Neuronal stem cell (in vitro differentiated cells): Measurements from ENCODE around the gene HNMT.

Experiments used
- DNase-seq: peaks from one replicate; pipeline ENCODE4 v3.0.0-alpha.2; 2013; ENCODE audit warnings: low spot score
- H2AFZ ChIP-seq: one replicate; pipeline ENCODE4 v1.6.1; 2013; ENCODE audit warnings: mild to moderate bottlenecking, low read length, inconsistent platforms
- H2AK5ac ChIP-seq: 2 replicates; pipeline ENCODE4 v1.6.1; 2013; ENCODE audit warnings: low read depth, mild to moderate bottlenecking, inconsistent platforms, low read length, moderate library complexity, mixed read lengths
- H2BK120ac ChIP-seq: 2 replicates; pipeline ENCODE4 v1.6.1; 2013; ENCODE audit warnings: low read depth, mild to moderate bottlenecking, inconsistent platforms, low read length, moderate library complexity, mixed read lengths
- H2BK12ac ChIP-seq: one replicate; pipeline ENCODE4 v1.6.1; 2013; ENCODE audit warnings: low read length, inconsistent platforms
- H2BK15ac ChIP-seq: 2 replicates; pipeline ENCODE4 v1.6.1; 2013; ENCODE audit warnings: mild to moderate bottlenecking, low read length, inconsistent platforms, mixed read lengths
- H2BK5ac ChIP-seq: one replicate; pipeline ENCODE4 v1.6.1; 2013; ENCODE audit warnings: inconsistent platforms, mild to moderate bottlenecking, low read length, moderate library complexity
- H3K14ac ChIP-seq: one replicate; pipeline ENCODE4 v1.6.1; 2013; ENCODE audit warnings: low read length, inconsistent platforms
- H3K18ac ChIP-seq: 2 replicates; pipeline ENCODE4 v1.6.1; 2013; ENCODE audit warnings: low read length, inconsistent platforms
- H3K23ac ChIP-seq: 2 replicates; pipeline ENCODE4 v1.6.1; 2013; ENCODE audit warnings: low read depth, mild to moderate bottlenecking, mixed read lengths, low read length, inconsistent platforms; ENCODE audit not compliant: poor library complexity
- H3K27ac ChIP-seq: replicated peaks from 3 replicates; pipeline ENCODE4 v1.5.1; 2013; ENCODE audit warnings: low read length, inconsistent platforms
- H3K27me3 ChIP-seq, 3 experiments: 2 replicates each; pipeline ENCODE4 v1.6.1; 2013; ENCODE audit warnings: low read length in 3 of 3, mild to moderate bottlenecking in 2 of 3, inconsistent platforms in 1 of 3, low read depth in 1 of 3, mixed read lengths in 1 of 3, moderate library complexity in 1 of 3; ENCODE audit not compliant: control insufficient read depth in 3 of 3, insufficient read depth in 3 of 3
- H3K36me3 ChIP-seq, 2 donors: replicated peaks in 1 of 2; 2 replicates each; pipeline ENCODE4 v1.6.1; 2013; ENCODE audit warnings: low read length in 2 of 2; ENCODE audit not compliant: control insufficient read depth in 2 of 2, insufficient read depth in 2 of 2
- H3K4ac ChIP-seq: 2 replicates; pipeline ENCODE4 v1.6.1; 2013; ENCODE audit warnings: inconsistent platforms, mild to moderate bottlenecking, low read length, moderate library complexity
- H3K4me1 ChIP-seq, 2 donors: 1 replicate in 1 of 2; 2 replicates in 1 of 2; pipeline ENCODE4 v1.6.1; 2013; ENCODE audit warnings: low read length in 2 of 2, low read depth in 1 of 2; ENCODE audit not compliant: control insufficient read depth in 2 of 2, insufficient read depth in 1 of 2
- H3K4me2 ChIP-seq: one replicate; pipeline ENCODE4 v1.6.1; 2013; ENCODE audit warnings: mild to moderate bottlenecking, low read length, inconsistent platforms; ENCODE audit not compliant: insufficient read depth, poor library complexity, severe bottlenecking
- H3K4me3 ChIP-seq, 2 donors: 2 replicates each; pipeline ENCODE4 v1.5.1; 2013; ENCODE audit warnings: low read length in 2 of 2, mild to moderate bottlenecking in 2 of 2, inconsistent platforms in 1 of 2, moderate library complexity in 1 of 2
- H3K79me1 ChIP-seq: one replicate; pipeline ENCODE4 v1.6.1; 2013; ENCODE audit warnings: low read depth, mild to moderate bottlenecking, inconsistent platforms, low read length, moderate library complexity
- H3K9ac ChIP-seq: one replicate; pipeline ENCODE4 v1.6.1; 2013; ENCODE audit warnings: mild to moderate bottlenecking, low read depth, low read length, inconsistent platforms; ENCODE audit not compliant: poor library complexity
- H3K9me3 ChIP-seq, 2 donors: replicated peaks in 1 of 2; 2 replicates each; pipeline versions ENCODE3 to v1.6.1; 2013; ENCODE audit warnings: low read length in 2 of 2, mild to moderate bottlenecking in 2 of 2, inconsistent platforms in 1 of 2, low read depth in 1 of 2, mixed read lengths in 1 of 2, moderate library complexity in 1 of 2; ENCODE audit not compliant: control insufficient read depth in 2 of 2, insufficient read depth in 1 of 2
- H4K8ac ChIP-seq: one replicate; pipeline ENCODE4 v1.6.1; 2013; ENCODE audit warnings: low read depth, mild to moderate bottlenecking, inconsistent platforms, low read length, moderate library complexity
- H4K91ac ChIP-seq: one replicate; pipeline ENCODE4 v1.6.1; 2013; ENCODE audit warnings: low read length, low read depth, mild to moderate bottlenecking, inconsistent platforms; ENCODE audit not compliant: poor library complexity
- WGBS, 2 donors: extraction: QIAGEN DNeasy Blood & Tissue Kit; methylation state at CpG; one replicate each; pipeline ENCODE4 v1.1.7; 2013; ENCODE audit warnings: missing lambda C conversion rate in 2 of 2, mixed read lengths in 1 of 2; ENCODE audit not compliant: insufficient read length in 2 of 2, insufficient replicate concordance in 1 of 2; ENCODE audit errors: extremely low coverage in 2 of 2; 5-methylcytosine and 5-hydroxymethylcytosine counted together

HNMT gene

GRCh38 chr2:138017824-138018223 lies 53.6 kb downstream of the HNMT start:
- no CpG with 5 or more reads among the region's 1 CpG for WGBS, 2 donors

DNA sequence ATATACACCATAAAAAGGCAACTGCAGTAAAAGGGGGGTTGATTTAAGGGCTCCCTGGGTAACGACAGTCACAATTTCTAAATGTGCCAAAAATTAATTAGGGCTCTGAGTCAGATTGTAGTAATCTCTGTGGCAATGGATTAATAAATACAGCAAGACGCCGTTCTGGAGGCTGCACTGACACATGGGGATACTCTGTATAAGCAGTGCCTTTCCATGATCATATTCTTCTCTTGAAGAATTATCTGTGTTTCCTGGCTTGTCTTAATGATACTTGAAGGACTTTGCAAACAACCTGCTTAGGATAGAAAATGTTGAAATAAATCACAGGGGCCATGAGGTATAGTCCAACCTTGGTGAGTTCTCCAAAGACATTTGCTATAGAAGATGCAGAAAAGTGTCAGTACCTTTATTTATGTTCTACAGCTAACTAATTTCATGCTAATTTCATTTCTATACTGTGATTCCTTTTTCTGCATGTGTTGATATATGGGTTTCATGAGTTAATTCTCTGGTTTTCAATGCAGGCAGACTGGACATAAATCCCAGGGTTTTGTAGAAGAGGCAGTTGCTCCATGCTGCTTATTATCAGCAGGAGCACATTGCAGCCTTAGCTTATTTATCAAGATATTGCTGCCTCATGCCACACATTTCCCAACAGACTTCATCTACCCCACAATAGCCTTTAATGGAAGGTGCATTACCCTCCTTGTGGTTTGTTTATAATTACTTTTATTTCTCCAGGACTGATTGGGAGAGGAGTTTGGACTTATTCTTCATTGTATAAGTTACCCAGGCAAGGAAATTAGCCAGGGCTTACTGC lies 54.8 kb downstream of the HNMT start:
- no peak overlapping the region for H2BK120ac ChIP-seq
- no peak overlapping the region for H3K23ac ChIP-seq
- no peak overlapping the region for H3K4me2 ChIP-seq
- no peaks in the 10 kb centered on the region for H3K36me3 ChIP-seq
- H2AFZ ChIP-seq = no peak overlapping the region
- no peak overlapping the region for H2BK5ac ChIP-seq
- no peak overlapping the region for H3K14ac ChIP-seq
- WGBS, 2 donors = no CpG with 5 or more reads among the region's 3 CpGs
- no peak overlapping the region for H4K91ac ChIP-seq
- no peak overlapping the region for H2BK15ac ChIP-seq
- no peak overlapping the region for H3K4me3 ChIP-seq
- H3K18ac ChIP-seq = no peak overlapping the region
- H3K79me1 ChIP-seq = no peaks in the 10 kb centered on the region
- H2BK12ac ChIP-seq = no peak overlapping the region
- no peak overlapping the region for H3K9ac ChIP-seq
- no peaks in the 10 kb centered on the region for H3K4me1 ChIP-seq
- H3K27me3 ChIP-seq = no peaks in the 10 kb centered on the region
- H3K27ac ChIP-seq = no peak overlapping the region
- H3K9me3 ChIP-seq = no peaks in the 10 kb centered on the region
- H2AK5ac ChIP-seq = no peak overlapping the region
- no peak for DNase-seq
- no peak overlapping the region for H3K4ac ChIP-seq
- H4K8ac ChIP-seq = no peak overlapping the region

More at GRCh38 chr2:138017824-138018223, 53.6 kb downstream of the HNMT start:
- Histone ChIP-seq H2AK5ac (no peak overlapping the region), H2BK120ac (no peak overlapping the region), H3K9me3 (no peaks in the 10 kb centered on the region), H3K4ac (no peak overlapping the region), H2AFZ (no peak overlapping the region), H3K4me1 (no peaks in the 10 kb centered on the region), H3K36me3 (no peaks in the 10 kb centered on the region), H3K4me3 (no peak overlapping the region), H3K27ac (no peak overlapping the region), H4K8ac (no peak overlapping the region), H3K4me2 (no peak overlapping the region), H2BK5ac (no peak overlapping the region), H3K14ac (no peak overlapping the region), H3K18ac (no peak overlapping the region), H4K91ac (no peak overlapping the region), H3K23ac (no peak overlapping the region), H3K79me1 (no peaks in the 10 kb centered on the region), H2BK15ac (no peak overlapping the region), H2BK12ac (no peak overlapping the region), H3K9ac (no peak overlapping the region), H3K27me3 (no peaks in the 10 kb centered on the region)
- DNase-seq = no peak

DNA sequence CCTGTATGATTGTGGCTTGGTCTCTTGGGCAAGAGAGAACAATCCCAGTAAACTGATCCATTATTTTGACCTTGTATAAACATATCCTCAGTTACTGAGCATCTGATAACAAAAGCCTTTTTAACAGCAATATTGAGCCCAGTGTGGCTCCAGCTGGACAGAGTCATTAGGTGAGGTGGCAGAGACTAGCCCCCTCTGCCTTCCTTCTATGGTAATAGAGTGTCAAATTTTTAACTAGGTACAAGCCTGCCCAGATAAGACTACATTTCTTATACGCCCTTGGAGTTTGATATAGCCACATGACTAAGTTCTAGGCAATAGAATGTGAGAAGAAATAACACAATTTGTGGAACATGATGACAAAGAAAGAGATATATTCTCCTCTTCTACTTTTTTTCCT lies 56.2 kb downstream of the HNMT start:
- Histone ChIP-seq H2BK5ac (no peak overlapping the region), H2AFZ (no peak overlapping the region), H3K79me1 (no peaks in the 10 kb centered on the region), H3K14ac (no peak overlapping the region), H3K4me2 (no peak overlapping the region), H3K4me1 (no peaks in the 10 kb centered on the region), H3K36me3 (no peaks in the 10 kb centered on the region), H3K9me3 (no peaks in the 10 kb centered on the region), H3K23ac (no peak overlapping the region), H3K27ac (no peak overlapping the region), H4K91ac (no peak overlapping the region), H3K27me3 (no peaks in the 10 kb centered on the region), H3K4ac (no peak overlapping the region), H2BK120ac (no peak overlapping the region), H2AK5ac (no peak overlapping the region), H4K8ac (no peak overlapping the region), H3K18ac (no peak overlapping the region), H3K4me3 (no peak overlapping the region), H2BK15ac (no peak overlapping the region), H3K9ac (no peak overlapping the region), H2BK12ac (no peak overlapping the region)
- WGBS, 2 donors = no CpG with 5 or more reads among the region's 1 CpG
- no peak for DNase-seq

GRCh38 chr2:138021154-138021553 lies 56.9 kb downstream of the HNMT start:
- H3K9me3 ChIP-seq = no peaks in the 10 kb centered on the region
- no peak overlapping the region for H3K4me3 ChIP-seq
- H2BK120ac ChIP-seq = no peak overlapping the region
- H3K18ac ChIP-seq = no peak overlapping the region
- H3K27ac ChIP-seq = no peak overlapping the region
- no peak overlapping the region for H3K4ac ChIP-seq
- no peak overlapping the region for H4K8ac ChIP-seq
- H3K27me3 ChIP-seq = no peaks in the 10 kb centered on the region
- no peak overlapping the region for H2BK5ac ChIP-seq
- H2AK5ac ChIP-seq = no peak overlapping the region
- H3K79me1 ChIP-seq = no peaks in the 10 kb centered on the region
- no peak overlapping the region for H3K4me2 ChIP-seq
- H2BK12ac ChIP-seq = no peak overlapping the region
- H2AFZ ChIP-seq = no peak overlapping the region
- no peak overlapping the region for H3K23ac ChIP-seq
- H4K91ac ChIP-seq = no peak overlapping the region
- H2BK15ac ChIP-seq = no peak overlapping the region
- no peak overlapping the region for H3K9ac ChIP-seq
- no CpG with 5 or more reads among the region's 1 CpG for WGBS, 2 donors
- H3K36me3 ChIP-seq = no peaks in the 10 kb centered on the region
- H3K4me1 ChIP-seq = no peaks in the 10 kb centered on the region
- no peak for DNase-seq
- no peak overlapping the region for H3K14ac ChIP-seq
